HepG2 (cell line): ENCODE measurements around the gene RASSF6. TPM values are rescaled to one million over a fixed set of nuclear protein-coding genes. Genes with fewer than 3 reads are reported as not detected.
A peak's percentile ranks its signal among the peaks of the same experiment; 100 is the strongest.

Experiments used
- ARNT2 ChIP-seq: sonication (generic); formaldehyde crosslinking; IDR thresholded peaks from 2 replicates; pipeline ENCODE4 v1.8.0; 2022; ENCODE audit warnings: mild to moderate bottlenecking, low read depth, missing genetic modification reagents, moderate library complexity
- CCAR2 ChIP-seq: fragments of 200-400 bp; formaldehyde crosslinking; optimal IDR thresholded peaks from 2 replicates; pipeline ENCODE3; 2018; ENCODE audit warnings: low read depth, mild to moderate bottlenecking, low read length, moderate library complexity
- CHD2 ChIP-seq: IDR thresholded peaks from 2 replicates; pipeline ENCODE4 v1.6.1; 2011; ENCODE audit warnings: low read depth, low read length, improper control_type of control experiment
- DMAP1 ChIP-seq: IDR thresholded peaks from 2 replicates; pipeline ENCODE4 v1.6.1; 2016
- ELF1 ChIP-seq: sonication (generic); formaldehyde crosslinking; IDR thresholded peaks from 2 replicates; pipeline ENCODE4 v1.4.0; 2020; ENCODE audit warnings: missing genetic modification reagents
- MAFG ChIP-seq: sonication (generic); formaldehyde crosslinking; IDR thresholded peaks from 2 replicates; pipeline ENCODE4 v1.5.1; 2020; ENCODE audit warnings: mild to moderate bottlenecking, missing genetic modification reagents
- NR2F2 ChIP-seq: IDR thresholded peaks from 2 replicates; pipeline ENCODE4 v1.6.1; 2012; ENCODE audit warnings: low read depth, inconsistent platforms, borderline replicate concordance
- ZNF251 ChIP-seq: sonication (generic); formaldehyde crosslinking; IDR thresholded peaks from 2 replicates; pipeline ENCODE4 v1.9.0; 2021; ENCODE audit warnings: mild to moderate bottlenecking, missing genetic modification reagents
- ZNF317 ChIP-seq: sonication (generic); formaldehyde crosslinking; IDR thresholded peaks from 2 replicates; pipeline ENCODE4 v1.5.0; 2020; ENCODE audit warnings: mild to moderate bottlenecking, missing genetic modification reagents
- polyA plus RNA-seq, 8 experiments: library from polyadenylated mRNA; depleted of rRNA in 3 of 8; stranded (reverse) in 7 of 8; unstranded in 1 of 8; fragments of >200 nt; fragmentation: Illumina TruSeq in 4 of 8; extraction: Trizol in 4 of 8; gene quantifications; 2 replicates each; pipeline versions ENCODE4 v1.2.1 to v1.2.3, GENCODE V29; 2011 to 2016; ENCODE audit warnings: low read depth in 4 of 8, missing spikeins in 1 of 8, mixed read lengths in 1 of 8; ENCODE audit not compliant: insufficient read depth in 1 of 8
- total RNA-seq, 5 experiments: library from RNA; depleted of rRNA; stranded (reverse); fragments of >200 nt; fragmentation: Illumina TruSeq; extraction: Trizol; gene quantifications; 2 replicates each; pipeline ENCODE4 v1.2.3, GENCODE V29; 2016; ENCODE audit warnings: low read depth in 1 of 5
- TF ChIP-seq, protein P1 (sequence below), 2 experiments: sonication (generic) in 1 of 2; formaldehyde crosslinking in 1 of 2; IDR thresholded peaks; 2 replicates each; pipeline versions ENCODE4 v1.4.0 to v1.6.1; 2016 to 2020; ENCODE audit warnings: borderline replicate concordance in 1 of 2, low read depth in 1 of 2, mild to moderate bottlenecking in 1 of 2, missing genetic modification reagents in 1 of 2
- TF ChIP-seq, protein P2 (sequence below): sonication (generic); formaldehyde crosslinking; IDR thresholded peaks from 2 replicates; pipeline ENCODE4 v1.4.0; 2020; ENCODE audit warnings: mild to moderate bottlenecking, missing genetic modification reagents
- TF ChIP-seq, protein P3 (sequence below): sonication (generic); formaldehyde crosslinking; IDR thresholded peaks from 2 replicates; pipeline ENCODE4 v1.4.0; 2020; ENCODE audit warnings: low read depth, missing genetic modification reagents
- TF ChIP-seq, protein P4 (sequence below): sonication (generic); formaldehyde crosslinking; IDR thresholded peaks from 2 replicates; pipeline ENCODE4 v1.5.0; 2020; ENCODE audit warnings: mild to moderate bottlenecking, missing genetic modification reagents, borderline replicate concordance

RASSF6 gene
- total and polyA plus RNA-seq, 2 of the 13 experiments (the other 11 are each of a cell fraction or from before 2014, with no cell fraction given), result 0.03 to 0.11 TPM

DNA sequence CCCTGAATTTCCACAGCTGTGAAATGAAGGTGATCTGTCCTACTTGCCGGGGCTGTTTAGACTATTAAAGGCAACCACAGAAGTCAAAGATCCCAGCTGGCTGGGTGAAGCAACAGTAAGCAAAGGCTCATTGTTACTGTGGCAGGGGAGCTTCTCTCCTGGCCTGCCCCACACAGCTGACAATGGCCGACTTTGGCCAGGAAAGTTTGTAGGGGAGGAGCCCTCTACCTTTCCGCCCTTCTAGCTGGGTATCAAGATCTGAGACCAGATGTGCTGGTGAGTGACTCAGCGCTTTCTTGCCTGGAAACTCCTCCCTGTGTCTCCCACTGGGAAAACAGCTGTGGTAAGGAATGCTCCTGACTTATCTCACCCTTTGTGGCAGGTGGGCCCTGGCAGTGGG is 21.1 kb downstream of the RASSF6 start (continued):
- TF ChIP-seq, protein P1, sequence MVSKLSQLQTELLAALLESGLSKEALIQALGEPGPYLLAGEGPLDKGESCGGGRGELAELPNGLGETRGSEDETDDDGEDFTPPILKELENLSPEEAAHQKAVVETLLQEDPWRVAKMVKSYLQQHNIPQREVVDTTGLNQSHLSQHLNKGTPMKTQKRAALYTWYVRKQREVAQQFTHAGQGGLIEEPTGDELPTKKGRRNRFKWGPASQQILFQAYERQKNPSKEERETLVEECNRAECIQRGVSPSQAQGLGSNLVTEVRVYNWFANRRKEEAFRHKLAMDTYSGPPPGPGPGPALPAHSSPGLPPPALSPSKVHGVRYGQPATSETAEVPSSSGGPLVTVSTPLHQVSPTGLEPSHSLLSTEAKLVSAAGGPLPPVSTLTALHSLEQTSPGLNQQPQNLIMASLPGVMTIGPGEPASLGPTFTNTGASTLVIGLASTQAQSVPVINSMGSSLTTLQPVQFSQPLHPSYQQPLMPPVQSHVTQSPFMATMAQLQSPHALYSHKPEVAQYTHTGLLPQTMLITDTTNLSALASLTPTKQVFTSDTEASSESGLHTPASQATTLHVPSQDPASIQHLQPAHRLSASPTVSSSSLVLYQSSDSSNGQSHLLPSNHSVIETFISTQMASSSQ (IDR thresholded peaks at IDR 0.05; ENCODE audit: low read depth), result 0 out of 2 replicates have a peak, but pooled peaks have one; percentile 30
- TF ChIP-seq, protein P1 (CRISPR knock-in tag; IDR thresholded peaks at IDR 0.05; ENCODE audit: borderline replicate concordance), result no peak; the same call in 1 of the 2 replicates
- no peak for TF ChIP-seq ZNF317 (CRISPR knock-in tag)
- TF ChIP-seq ELF1 (CRISPR knock-in tag), result 0 out of 2 replicates have a peak, but pooled peaks have one; percentile 39
- no peak for TF ChIP-seq CHD2
- TF ChIP-seq, protein P2, sequence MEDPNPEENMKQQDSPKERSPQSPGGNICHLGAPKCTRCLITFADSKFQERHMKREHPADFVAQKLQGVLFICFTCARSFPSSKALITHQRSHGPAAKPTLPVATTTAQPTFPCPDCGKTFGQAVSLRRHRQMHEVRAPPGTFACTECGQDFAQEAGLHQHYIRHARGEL (CRISPR knock-in tag), result no peak
- TF ChIP-seq, protein P3, sequence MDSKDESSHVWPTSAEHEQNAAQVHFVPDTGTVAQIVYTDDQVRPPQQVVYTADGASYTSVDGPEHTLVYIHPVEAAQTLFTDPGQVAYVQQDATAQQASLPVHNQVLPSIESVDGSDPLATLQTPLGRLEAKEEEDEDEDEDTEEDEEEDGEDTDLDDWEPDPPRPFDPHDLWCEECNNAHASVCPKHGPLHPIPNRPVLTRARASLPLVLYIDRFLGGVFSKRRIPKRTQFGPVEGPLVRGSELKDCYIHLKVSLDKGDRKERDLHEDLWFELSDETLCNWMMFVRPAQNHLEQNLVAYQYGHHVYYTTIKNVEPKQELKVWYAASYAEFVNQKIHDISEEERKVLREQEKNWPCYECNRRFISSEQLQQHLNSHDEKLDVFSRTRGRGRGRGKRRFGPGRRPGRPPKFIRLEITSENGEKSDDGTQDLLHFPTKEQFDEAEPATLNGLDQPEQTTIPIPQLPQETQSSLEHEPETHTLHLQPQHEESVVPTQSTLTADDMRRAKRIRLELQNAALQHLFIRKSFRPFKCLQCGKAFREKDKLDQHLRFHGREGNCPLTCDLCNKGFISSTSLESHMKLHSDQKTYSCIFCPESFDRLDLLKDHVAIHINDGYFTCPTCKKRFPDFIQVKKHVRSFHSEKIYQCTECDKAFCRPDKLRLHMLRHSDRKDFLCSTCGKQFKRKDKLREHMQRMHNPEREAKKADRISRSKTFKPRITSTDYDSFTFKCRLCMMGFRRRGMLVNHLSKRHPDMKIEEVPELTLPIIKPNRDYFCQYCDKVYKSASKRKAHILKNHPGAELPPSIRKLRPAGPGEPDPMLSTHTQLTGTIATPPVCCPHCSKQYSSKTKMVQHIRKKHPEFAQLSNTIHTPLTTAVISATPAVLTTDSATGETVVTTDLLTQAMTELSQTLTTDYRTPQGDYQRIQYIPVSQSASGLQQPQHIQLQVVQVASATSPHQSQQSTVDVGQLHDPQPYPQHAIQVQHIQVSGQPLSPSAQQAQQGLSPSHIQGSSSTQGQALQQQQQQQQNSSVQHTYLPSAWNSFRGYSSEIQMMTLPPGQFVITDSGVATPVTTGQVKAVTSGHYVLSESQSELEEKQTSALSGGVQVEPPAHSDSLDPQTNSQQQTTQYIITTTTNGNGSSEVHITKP (CRISPR knock-in tag), result peak; percentile 72; the same call in 1 of the 2 replicates
- TF ChIP-seq, protein P4, sequence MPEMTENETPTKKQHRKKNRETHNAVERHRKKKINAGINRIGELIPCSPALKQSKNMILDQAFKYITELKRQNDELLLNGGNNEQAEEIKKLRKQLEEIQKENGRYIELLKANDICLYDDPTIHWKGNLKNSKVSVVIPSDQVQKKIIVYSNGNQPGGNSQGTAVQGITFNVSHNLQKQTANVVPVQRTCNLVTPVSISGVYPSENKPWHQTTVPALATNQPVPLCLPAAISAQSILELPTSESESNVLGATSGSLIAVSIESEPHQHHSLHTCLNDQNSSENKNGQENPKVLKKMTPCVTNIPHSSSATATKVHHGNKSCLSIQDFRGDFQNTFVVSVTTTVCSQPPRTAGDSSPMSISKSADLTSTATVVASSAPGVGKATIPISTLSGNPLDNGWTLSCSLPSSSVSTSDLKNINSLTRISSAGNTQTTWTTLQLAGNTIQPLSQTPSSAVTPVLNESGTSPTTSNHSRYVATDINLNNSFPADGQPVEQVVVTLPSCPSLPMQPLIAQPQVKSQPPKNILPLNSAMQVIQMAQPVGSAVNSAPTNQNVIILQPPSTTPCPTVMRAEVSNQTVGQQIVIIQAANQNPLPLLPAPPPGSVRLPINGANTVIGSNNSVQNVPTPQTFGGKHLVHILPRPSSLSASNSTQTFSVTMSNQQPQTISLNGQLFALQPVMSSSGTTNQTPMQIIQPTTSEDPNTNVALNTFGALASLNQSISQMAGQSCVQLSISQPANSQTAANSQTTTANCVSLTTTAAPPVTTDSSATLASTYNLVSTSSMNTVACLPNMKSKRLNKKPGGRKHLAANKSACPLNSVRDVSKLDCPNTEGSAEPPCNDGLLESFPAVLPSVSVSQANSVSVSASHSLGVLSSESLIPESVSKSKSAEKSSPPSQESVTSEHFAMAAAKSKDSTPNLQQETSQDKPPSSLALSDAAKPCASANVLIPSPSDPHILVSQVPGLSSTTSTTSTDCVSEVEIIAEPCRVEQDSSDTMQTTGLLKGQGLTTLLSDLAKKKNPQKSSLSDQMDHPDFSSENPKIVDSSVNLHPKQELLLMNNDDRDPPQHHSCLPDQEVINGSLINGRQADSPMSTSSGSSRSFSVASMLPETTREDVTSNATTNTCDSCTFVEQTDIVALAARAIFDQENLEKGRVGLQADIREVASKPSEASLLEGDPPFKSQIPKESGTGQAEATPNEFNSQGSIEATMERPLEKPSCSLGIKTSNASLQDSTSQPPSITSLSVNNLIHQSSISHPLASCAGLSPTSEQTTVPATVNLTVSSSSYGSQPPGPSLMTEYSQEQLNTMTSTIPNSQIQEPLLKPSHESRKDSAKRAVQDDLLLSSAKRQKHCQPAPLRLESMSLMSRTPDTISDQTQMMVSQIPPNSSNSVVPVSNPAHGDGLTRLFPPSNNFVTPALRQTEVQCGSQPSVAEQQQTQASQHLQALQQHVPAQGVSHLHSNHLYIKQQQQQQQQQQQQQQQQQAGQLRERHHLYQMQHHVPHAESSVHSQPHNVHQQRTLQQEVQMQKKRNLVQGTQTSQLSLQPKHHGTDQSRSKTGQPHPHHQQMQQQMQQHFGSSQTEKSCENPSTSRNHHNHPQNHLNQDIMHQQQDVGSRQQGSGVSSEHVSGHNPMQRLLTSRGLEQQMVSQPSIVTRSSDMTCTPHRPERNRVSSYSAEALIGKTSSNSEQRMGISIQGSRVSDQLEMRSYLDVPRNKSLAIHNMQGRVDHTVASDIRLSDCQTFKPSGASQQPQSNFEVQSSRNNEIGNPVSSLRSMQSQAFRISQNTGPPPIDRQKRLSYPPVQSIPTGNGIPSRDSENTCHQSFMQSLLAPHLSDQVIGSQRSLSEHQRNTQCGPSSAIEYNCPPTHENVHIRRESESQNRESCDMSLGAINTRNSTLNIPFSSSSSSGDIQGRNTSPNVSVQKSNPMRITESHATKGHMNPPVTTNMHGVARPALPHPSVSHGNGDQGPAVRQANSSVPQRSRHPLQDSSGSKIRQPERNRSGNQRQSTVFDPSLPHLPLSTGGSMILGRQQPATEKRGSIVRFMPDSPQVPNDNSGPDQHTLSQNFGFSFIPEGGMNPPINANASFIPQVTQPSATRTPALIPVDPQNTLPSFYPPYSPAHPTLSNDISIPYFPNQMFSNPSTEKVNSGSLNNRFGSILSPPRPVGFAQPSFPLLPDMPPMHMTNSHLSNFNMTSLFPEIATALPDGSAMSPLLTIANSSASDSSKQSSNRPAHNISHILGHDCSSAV (CRISPR knock-in tag), result no peak
- peak; percentile 78 for TF ChIP-seq MAFG (CRISPR knock-in tag)
- peak; percentile 24; the same call in 1 of the 2 replicates for TF ChIP-seq DMAP1 (CRISPR knock-in tag)
- no peak for TF ChIP-seq CCAR2
- no peak for TF ChIP-seq ZNF251 (CRISPR knock-in tag)
- TF ChIP-seq NR2F2, result no peak
- 0 out of 2 replicates have a peak, but pooled peaks have one; percentile 42 for TF ChIP-seq ARNT2 (CRISPR knock-in tag)
